ENCODE measurements around the gene ZFP91.

- TF ChIP-seq POLR2AphosphoS5 (IDR thresholded peaks at IDR 0.05): no peak
- no peak for TF ChIP-seq CTCF (IDR thresholded peaks at IDR 0.05)
Observed at GRCh38 chr11:58659910-58660570, 81.2 kb downstream of the ZFP91 start.
